ENCODE results near the gene HECTD2.
"Not testable (repeated sequence)": the region's sequence is repeated elsewhere in the genome, so short reads cannot be mapped to it uniquely, and the experiment has no call there.

HECTD2 gene

DNA sequence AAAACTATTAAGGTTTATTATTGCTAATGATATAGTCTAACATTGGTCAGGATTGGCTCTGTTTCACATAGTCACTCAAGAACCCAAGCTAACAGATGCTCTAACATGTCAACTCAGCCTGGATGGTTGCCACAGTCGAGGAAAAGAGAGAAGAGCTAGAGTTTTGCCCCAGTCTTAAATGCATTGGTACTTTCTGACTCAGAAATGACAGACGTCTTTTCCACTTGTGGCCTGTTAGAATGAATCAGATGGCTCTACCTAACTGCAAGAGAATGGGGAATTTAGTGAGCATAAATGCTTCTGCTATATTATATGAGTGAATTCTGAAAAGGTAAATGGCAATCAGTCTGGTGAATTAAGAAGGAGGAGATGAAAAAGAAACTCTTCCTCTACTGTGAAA lies 13.9 kb downstream of the HECTD2 start:
- Histone ChIP-seq H3K9me3 (ENCODE audit: low read depth, low read length) (no peaks in the 10 kb centered on the region), H3K4me3 (no peak overlapping the region), H3K36me3 (ENCODE audit: insufficient read depth, low read length) (no peaks in the 10 kb centered on the region), H3K27ac (no peak overlapping the region), H3K9ac (ENCODE audit: insufficient read length) (no peak overlapping the region)
- DNase-seq (ENCODE audit: low read depth, low spot score) = no peak
- no peak for TF ChIP-seq FOXP2 (optimal IDR thresholded peaks at IDR 0.05; ENCODE audit: control extremely low read depth, extremely low read length, insufficient read depth)
- TF ChIP-seq EZH2 (IDR thresholded peaks at IDR 0.05) = no peak

DNA sequence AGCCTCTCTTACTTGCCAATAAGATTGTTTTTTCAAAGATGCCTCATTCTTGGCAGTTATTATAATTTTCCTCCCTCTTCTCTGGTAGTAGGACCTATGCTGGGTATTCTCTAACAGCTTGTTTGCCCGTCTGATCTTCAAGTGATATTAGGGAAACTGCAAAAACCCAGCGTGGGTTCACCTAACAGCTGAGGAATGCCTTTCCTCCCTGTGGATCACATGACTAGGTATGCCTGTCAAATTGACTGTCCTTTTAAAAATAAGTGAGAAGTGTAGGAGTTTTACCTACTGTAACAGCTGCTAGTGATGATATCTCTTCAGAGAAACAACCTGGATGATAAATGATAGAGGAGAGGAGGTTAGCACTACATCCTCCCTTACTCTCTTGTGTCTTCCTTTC lies 22.0 kb downstream of the HECTD2 start:
- no peaks in the 10 kb centered on the region for H3K9me3 ChIP-seq (ENCODE audit: low read depth, low read length)
- H3K36me3 ChIP-seq (ENCODE audit: insufficient read depth, low read length) = peaks cover 4% of the 10 kb centered on the region; the same call in 1 of the 2 replicates
- H3K27ac ChIP-seq = no peak overlapping the region
- H3K9ac ChIP-seq (ENCODE audit: insufficient read length) = no peak overlapping the region
- H3K4me3 ChIP-seq = no peak overlapping the region
- DNase-seq (ENCODE audit: low read depth, low spot score) = no peak
- no peak for TF ChIP-seq FOXP2 (optimal IDR thresholded peaks at IDR 0.05; ENCODE audit: control extremely low read depth, extremely low read length, insufficient read depth)
- TF ChIP-seq POLR2AphosphoS5 (IDR thresholded peaks at IDR 0.05; ENCODE audit: borderline replicate concordance, low read depth, low read length) = no peak
- no peak for TF ChIP-seq EZH2 (IDR thresholded peaks at IDR 0.05)

DNA sequence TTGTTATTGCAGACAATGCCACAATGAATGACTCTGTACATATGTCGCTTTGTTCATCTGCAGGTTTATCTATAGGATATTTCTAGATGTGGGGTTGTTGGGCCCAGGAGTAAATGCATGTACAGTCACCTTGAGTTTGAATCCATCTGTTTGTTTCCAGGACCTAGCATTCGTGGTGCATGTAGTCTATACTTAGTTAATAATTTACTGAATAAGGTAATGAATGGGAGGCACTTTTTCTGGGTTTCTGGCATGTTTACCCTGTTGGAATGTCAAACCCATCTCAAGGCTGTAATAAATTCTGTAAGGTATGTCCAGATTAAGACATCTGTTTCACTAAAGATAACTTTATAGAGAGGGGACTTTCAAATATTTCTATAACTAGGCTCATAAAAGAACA lies 23.5 kb downstream of the HECTD2 start:
- H3K36me3 ChIP-seq (ENCODE audit: insufficient read depth, low read length) = peaks cover 4% of the 10 kb centered on the region; the same call in 1 of the 2 replicates
- DNase-seq (ENCODE audit: low read depth, low spot score) = no peak
- TF ChIP-seq POLR2AphosphoS5 (IDR thresholded peaks at IDR 0.05; ENCODE audit: borderline replicate concordance, low read depth, low read length) (no peak), EZH2 (IDR thresholded peaks at IDR 0.05) (no peak), FOXP2 (optimal IDR thresholded peaks at IDR 0.05; ENCODE audit: control extremely low read depth, extremely low read length, insufficient read depth) (no peak)
- no peaks in the 10 kb centered on the region for H3K9me3 ChIP-seq (ENCODE audit: low read depth, low read length)
- H3K4me3 ChIP-seq = no peak overlapping the region
- no peak overlapping the region for H3K27ac ChIP-seq
- H3K9ac ChIP-seq (ENCODE audit: insufficient read length) = no peak overlapping the region

DNA sequence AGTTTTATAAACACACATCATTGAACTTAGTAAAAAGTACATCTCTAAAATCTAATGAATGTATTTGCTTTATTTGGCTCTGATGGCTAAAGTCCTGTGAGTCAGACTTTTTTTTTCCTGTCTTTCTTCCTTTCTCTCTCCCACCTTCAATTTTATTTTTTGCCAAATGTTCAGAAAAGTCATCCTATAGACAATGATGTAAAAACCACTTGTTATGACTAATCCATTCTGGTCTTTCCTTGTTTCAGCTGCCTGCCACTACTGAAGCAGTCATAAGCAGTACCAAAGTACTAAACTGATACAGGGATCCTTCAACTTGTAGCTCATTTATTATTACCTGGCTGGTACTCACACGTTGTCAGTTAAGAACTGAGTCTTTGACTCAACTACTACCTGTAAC lies 23.9 kb downstream of the HECTD2 start:
- H3K9me3 ChIP-seq (ENCODE audit: low read depth, low read length) = no peaks in the 10 kb centered on the region
- TF ChIP-seq EZH2 (IDR thresholded peaks at IDR 0.05) = no peak
- TF ChIP-seq FOXP2 (optimal IDR thresholded peaks at IDR 0.05; ENCODE audit: control extremely low read depth, extremely low read length, insufficient read depth) = no peak
- TF ChIP-seq POLR2AphosphoS5 (IDR thresholded peaks at IDR 0.05; ENCODE audit: borderline replicate concordance, low read depth, low read length) = no peak
- peaks cover 4% of the 10 kb centered on the region; the same call in 1 of the 2 replicates for H3K36me3 ChIP-seq (ENCODE audit: insufficient read depth, low read length)
- no peak overlapping the region for H3K4me3 ChIP-seq
- DNase-seq (ENCODE audit: low read depth, low spot score) = no peak
- no peak overlapping the region for H3K9ac ChIP-seq (ENCODE audit: insufficient read length)
- no peak overlapping the region for H3K27ac ChIP-seq

DNA sequence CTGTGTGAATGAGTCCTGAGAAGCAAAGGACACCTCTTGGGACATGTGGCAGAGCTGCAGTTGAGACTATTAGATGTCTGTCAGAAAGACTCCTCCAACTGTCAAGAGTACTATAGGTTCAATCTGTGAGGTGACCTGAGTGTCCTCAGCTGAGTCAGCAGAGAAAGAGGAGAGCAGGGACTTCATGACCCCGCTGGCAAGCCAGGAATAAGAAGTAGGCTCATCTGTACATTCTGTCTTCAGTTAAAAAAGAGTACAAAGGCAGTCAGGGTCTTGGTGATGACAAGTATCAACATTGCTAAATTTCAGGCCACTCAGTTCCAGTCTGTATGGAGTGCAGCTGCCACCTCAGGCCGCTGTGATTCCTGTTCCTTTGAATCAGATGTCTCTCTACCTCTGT lies 25.1 kb downstream of the HECTD2 start:
- no peak for DNase-seq (ENCODE audit: low read depth, low spot score)
- no peak overlapping the region for H3K4me3 ChIP-seq
- TF ChIP-seq EZH2 (IDR thresholded peaks at IDR 0.05) = no peak
- no peak for TF ChIP-seq FOXP2 (optimal IDR thresholded peaks at IDR 0.05; ENCODE audit: control extremely low read depth, extremely low read length, insufficient read depth)
- TF ChIP-seq POLR2AphosphoS5 (IDR thresholded peaks at IDR 0.05; ENCODE audit: borderline replicate concordance, low read depth, low read length) = no peak
- no peaks in the 10 kb centered on the region for H3K9me3 ChIP-seq (ENCODE audit: low read depth, low read length)
- H3K9ac ChIP-seq (ENCODE audit: insufficient read length) = no peak overlapping the region
- H3K36me3 ChIP-seq (ENCODE audit: insufficient read depth, low read length) = peaks cover 4% of the 10 kb centered on the region; the same call in 1 of the 2 replicates
- no peak overlapping the region for H3K27ac ChIP-seq

DNA sequence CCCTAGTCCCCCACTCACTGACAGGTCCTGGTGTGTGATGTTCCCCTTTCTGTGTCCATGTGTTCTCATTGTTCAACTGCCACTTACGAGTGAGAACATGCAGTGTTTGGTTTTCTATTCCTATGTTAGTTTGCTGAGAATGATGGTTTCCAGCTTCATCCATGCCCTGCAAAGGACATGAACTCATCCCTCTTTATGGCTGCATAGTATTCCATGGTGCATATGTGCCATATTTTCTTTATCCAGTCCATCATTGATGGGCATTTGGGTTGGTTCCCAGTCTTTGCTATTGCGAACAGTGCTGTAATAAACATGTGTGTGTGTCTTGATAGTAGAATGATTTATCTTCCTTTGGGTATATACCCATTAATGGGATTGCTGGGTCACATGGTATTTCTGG lies 28.1 kb downstream of the HECTD2 start:
- H3K9ac ChIP-seq (ENCODE audit: insufficient read length); H3K27ac ChIP-seq; H3K4me3 ChIP-seq; H3K36me3 ChIP-seq (ENCODE audit: insufficient read depth, low read length); DNase-seq (ENCODE audit: low read depth, low spot score); H3K9me3 ChIP-seq (ENCODE audit: low read depth, low read length): not testable (repeated sequence)

DNA sequence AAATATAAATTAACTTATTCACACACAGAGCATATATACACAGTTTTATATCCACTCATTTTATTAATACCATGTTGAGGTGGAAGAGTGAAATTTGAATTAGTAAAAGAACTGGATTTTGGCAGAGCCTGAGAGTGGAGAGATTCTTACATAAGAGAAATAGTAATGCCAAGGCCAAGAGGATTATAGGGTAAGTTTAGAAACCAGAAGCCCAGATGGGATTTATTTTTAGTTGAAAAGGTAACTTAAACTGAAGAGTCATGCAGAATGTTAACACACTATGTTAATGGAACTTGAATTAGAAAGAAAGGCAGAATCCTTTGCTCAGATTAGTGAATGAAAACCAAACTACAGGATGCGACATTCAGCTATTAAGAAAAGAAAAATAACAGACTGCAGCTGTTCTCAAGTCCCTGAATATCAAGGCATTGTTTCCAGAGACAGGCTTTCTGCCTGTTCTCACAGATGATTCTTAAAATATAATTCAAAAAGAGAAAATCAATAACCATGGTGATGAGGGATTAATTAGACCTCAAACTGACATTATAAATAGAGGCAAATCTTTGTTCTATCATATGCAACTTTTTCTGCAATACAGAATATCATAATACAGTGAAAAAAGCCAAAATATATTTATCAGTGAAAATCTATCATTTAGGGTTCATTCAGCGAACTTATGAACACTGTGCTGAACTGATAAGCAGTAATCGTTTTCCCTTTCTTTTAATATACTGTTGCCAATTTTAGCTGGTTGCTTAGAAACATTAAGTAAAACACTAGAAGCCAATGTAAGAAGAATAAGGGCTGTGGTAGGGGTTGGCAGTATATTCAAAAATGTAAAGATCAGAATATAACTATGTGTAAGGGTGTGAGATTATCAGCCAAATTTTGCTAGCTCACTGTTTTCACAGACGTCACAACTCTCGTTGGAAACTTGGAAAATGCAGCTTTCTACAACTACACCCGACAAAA lies 34.4 kb downstream of the HECTD2 start:
- no peak overlapping the region for H3K4me3 ChIP-seq
- H3K9ac ChIP-seq (ENCODE audit: insufficient read length) = no peak overlapping the region
- H3K27ac ChIP-seq = no peak overlapping the region
- TF ChIP-seq POLR2AphosphoS5 (IDR thresholded peaks at IDR 0.05; ENCODE audit: borderline replicate concordance, low read depth, low read length) (no peak), FOXP2 (optimal IDR thresholded peaks at IDR 0.05; ENCODE audit: control extremely low read depth, extremely low read length, insufficient read depth) (no peak), EZH2 (IDR thresholded peaks at IDR 0.05) (no peak)
- DNase-seq (ENCODE audit: low read depth, low spot score) = no peak
- no peaks in the 10 kb centered on the region for H3K9me3 ChIP-seq (ENCODE audit: low read depth, low read length)
- H3K36me3 ChIP-seq (ENCODE audit: insufficient read depth, low read length) = peaks cover 10% of the 10 kb centered on the region; the same call in 1 of the 2 replicates

DNA sequence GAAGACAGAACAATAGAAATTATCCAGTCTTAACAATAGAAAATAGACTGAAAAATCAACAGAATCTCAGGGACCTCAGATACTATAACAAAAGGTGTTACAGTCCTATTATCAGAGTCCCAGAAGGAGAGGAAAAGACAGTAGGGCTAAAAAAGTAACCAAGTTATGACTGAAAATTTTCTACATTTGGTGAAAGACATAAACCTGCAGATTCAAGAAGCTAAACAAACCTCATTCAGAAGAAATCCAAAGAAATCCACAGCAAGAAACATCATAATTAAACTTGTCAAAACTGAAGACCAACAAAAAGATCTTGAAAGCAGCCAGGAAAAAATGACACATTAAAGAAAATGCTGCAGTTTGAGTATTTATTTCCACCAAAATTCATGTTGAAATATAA lies 41.9 kb downstream of the HECTD2 start:
- H3K36me3 ChIP-seq (ENCODE audit: insufficient read depth, low read length) = no peaks in the 10 kb centered on the region
- H3K9ac ChIP-seq (ENCODE audit: insufficient read length) = no peak overlapping the region
- no peaks in the 10 kb centered on the region for H3K9me3 ChIP-seq (ENCODE audit: low read depth, low read length)
- H3K4me3 ChIP-seq = no peak overlapping the region
- no peak overlapping the region for H3K27ac ChIP-seq
- no peak for DNase-seq (ENCODE audit: low read depth, low spot score)
- TF ChIP-seq POLR2AphosphoS5 (IDR thresholded peaks at IDR 0.05; ENCODE audit: borderline replicate concordance, low read depth, low read length) = no peak
- no peak for TF ChIP-seq EZH2 (IDR thresholded peaks at IDR 0.05)
- no peak for TF ChIP-seq FOXP2 (optimal IDR thresholded peaks at IDR 0.05; ENCODE audit: control extremely low read depth, extremely low read length, insufficient read depth)

DNA sequence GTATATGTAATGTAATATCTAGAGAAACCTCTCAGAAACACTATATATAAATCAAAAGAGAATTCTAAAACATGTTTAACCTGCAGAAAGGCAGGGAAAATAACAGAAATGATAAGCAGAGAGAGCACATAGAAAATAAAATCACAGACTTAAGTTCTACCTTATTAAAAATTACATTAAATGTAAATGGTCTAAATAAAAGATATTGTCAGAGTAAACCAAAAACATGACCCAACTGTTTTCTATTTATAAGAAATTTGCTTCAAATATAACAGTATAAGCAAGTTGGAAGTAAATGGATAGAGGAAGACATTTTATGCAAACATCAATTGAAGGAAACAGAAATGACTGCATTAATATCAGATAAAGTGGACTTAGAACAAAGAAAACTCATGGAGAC lies 43.4 kb downstream of the HECTD2 start:
- no peak overlapping the region for H3K9ac ChIP-seq (ENCODE audit: insufficient read length)
- no peak for TF ChIP-seq POLR2AphosphoS5 (IDR thresholded peaks at IDR 0.05; ENCODE audit: borderline replicate concordance, low read depth, low read length)
- TF ChIP-seq EZH2 (IDR thresholded peaks at IDR 0.05) = no peak
- no peak for TF ChIP-seq FOXP2 (optimal IDR thresholded peaks at IDR 0.05; ENCODE audit: control extremely low read depth, extremely low read length, insufficient read depth)
- H3K9me3 ChIP-seq (ENCODE audit: low read depth, low read length) = no peaks in the 10 kb centered on the region
- no peak for DNase-seq (ENCODE audit: low read depth, low spot score)
- H3K4me3 ChIP-seq = no peak overlapping the region
- no peak overlapping the region for H3K27ac ChIP-seq
- H3K36me3 ChIP-seq (ENCODE audit: insufficient read depth, low read length) = no peaks in the 10 kb centered on the region

DNA sequence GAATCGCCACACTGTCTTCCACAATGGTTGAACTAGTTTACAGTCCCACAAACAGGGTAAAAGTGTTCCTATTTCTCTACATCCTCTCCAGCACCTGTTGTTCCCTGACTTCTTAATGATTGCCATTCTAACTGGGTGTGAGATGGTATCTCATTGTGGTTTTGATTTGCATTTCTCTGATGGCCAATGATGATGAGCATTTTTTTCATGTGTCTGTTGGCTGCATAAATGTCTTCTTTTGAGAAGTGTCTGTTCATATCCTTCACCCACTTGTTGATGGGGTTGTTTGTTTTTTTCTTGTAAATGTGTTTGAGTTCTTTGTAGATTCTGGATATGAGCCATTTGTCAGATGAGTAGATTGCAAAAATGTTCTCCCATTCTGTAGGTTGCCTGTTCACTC lies 45.0 kb downstream of the HECTD2 start:
- not testable (repeated sequence) for H3K9me3 ChIP-seq (ENCODE audit: low read depth, low read length); DNase-seq (ENCODE audit: low read depth, low spot score); H3K4me3 ChIP-seq; H3K27ac ChIP-seq; H3K36me3 ChIP-seq (ENCODE audit: insufficient read depth, low read length); H3K9ac ChIP-seq (ENCODE audit: insufficient read length)
